Left colon (tissue), 2 donors: ENCODE data around the gene IQSEC2. TPM values are rescaled to one million over a fixed set of nuclear protein-coding genes. Genes with fewer than 3 reads are reported as not detected.

Experiments
- ATAC-seq: fragments of 200-7000 bp; cut with Tn5 transposase; one replicate; pipeline ENCODE4 v1.9.1; 2020; ENCODE audit warnings: mild to moderate bottlenecking, moderate library complexity
- DNase-seq, 2 donors: peaks; one replicate each; pipeline ENCODE4 v3.0.0-alpha.2; 2020
- intact Hi-C, 2 donors: fragments of 100-400 bp; cut with DNase I in 1 of 2; cut with micrococcal nuclease in 1 of 2; formaldehyde crosslinking; loops; one replicate each; pipeline versions ENCODE4 v1.11.2 to v1.14.0; 2022; cut with DNase I, micrococcal nuclease
- long read RNA-seq: library from polyadenylated mRNA; unstranded; transcript quantifications from one replicate; pipeline ENCODE4 v2.0.0, GENCODE V29; 2021
- total RNA-seq, 2 donors: library from RNA; stranded (reverse); fragmentation: NEBNext Ultra II Directional; extraction: Animal tissue kit (Norgen Biotek cat#: 25700); gene quantifications; one replicate each; pipeline ENCODE4 v1.2.1, GENCODE V29; 2021
- donor health status: DM: no; HTN: no; CAD: no.
- donor health status: DM: yes; HTN: yes; CAD: no.

IQSEC2 gene
- total RNA-seq: 10 to 100 TPM; 32.1 to 32.9 TPM
- long read RNA-seq, partial matches to known transcripts: 1 of 2 reads
- long read RNA-seq, other reads (novel, unspliced or antisense): 1 of 2 reads

DNA sequence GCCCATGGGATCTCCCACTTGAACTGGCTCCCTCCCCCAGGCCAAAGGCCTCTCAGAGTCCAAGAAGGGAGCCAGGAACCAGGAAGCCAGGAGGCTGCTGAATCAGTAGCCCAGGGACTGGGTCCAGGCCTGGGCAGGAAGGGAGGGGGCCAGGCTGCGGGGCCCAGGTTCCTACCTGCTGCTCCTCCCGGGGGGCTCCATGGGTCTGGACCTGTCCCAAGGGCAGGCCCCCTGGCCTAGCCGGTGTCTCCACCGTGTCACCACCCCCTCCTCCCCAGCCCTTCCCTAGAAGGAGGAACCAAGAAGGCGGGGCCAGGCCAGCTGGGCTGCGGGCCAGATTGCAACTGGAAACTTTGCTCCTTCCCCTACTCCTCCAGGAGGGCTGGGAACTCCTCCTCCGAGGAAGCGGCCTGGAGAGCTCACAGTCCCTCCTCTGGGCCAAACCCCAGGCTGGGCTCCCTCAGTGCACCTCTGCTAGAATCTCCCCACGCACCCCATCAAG is at the start of gene IQSEC2:
Gene IQSEC2, minus strand, starts transcription at position 264 of the 502 bp plus-strand sequence.
- intact Hi-C loops: no loop called here
- DNase-seq (peak; percentile 90 to 91), ATAC-seq (peak; percentile 88)

DNA sequence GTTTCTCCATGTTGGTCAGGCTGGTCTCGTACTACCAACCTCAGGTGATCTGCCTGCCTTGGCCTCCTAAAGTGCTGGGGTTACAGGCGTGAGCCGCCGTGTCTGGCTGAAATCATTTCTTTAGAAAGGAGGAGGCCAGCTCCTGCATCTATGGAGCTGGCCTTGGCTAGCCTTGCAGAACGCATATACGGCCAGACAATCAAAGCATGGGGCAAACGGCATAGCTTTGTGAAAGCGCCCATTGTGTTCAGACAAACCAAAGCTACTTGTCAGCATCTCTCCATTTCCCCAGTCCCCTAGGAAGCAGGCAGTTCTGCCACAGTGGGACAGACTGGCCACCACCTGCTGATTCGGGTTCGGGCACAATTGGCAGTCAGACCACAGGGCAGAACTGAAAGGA is 48.9 kb upstream of the IQSEC2 start:
- intact Hi-C loops: no loop called here

DNA sequence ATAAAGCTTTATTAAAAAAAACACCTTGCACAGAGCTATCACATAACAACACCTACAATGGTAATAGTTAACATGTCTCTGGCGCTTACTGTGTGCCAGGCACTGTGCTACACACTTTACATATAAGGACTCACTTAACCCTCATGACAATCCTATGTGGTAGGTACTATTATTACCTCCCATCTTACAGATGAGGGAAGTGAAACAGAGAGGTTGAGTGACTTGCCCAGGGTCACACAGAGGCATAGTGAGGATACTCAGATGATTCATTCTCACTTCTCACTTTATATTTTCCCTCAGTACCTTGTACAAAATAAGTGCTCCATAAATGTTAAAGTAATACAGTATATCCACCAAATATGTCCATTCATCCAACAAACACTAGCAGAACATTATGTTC is 43.4 kb upstream of the IQSEC2 start:
- DNase-seq (no peak), ATAC-seq (no peak)
- intact Hi-C loops: no loop called here

More for the DNA sequence above, 48.9 kb upstream of the IQSEC2 start:
- ATAC-seq: no peak
- no peak for DNase-seq

DNA sequence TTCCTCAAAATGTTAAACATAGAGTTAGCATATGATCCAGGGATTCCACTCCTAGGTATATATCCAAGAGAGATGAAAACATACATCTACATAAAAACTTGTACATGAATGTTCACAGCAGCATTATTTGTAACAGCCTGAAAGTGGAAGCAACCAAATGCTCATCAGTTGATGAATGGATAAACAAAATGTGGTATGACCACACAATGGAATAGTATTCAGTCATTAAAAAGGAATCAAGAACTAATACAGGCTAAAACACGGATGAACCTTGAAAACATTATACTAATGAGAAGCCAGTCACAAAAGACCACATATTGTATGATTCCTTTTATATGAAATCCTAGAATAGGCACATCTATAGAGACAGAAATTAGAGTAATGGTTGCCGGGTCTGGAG is 42.7 kb upstream of the IQSEC2 start:
- ATAC-seq: no peak
- intact Hi-C loops: no loop called here
- DNase-seq: no peak

GRCh38 chrX:53323196-53323595 is 41.8 kb upstream of the IQSEC2 start:
- no peak for DNase-seq
- ATAC-seq: no peak
- intact Hi-C loops: no loop called here

DNA sequence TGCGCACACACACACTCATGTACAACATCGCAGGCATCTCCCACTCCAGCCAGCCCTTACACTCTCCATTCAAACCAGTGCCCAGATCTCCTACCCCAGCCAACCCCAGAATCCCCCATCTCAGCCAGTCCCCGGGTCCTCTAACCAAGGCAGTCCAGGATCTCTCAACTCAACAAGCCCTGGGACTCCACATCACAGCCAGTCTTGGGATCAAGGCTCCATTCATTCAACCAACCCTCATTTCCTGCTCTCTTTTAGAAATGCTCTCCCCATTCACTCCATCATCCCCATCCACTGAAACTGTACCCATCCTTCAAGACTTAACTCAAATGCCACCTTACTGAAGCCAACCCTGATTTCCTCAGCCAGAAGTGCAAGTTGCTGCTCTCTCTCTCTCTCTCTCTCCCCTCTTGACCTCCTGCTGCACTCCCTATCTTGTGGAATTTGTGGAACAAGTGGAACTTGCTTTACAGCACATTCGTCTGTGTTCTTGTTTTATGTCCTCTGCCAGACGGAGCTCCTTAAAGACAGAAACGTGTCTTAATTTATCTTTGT is 40.6 kb upstream of the IQSEC2 start:
- intact Hi-C loops: no loop called here
- ATAC-seq (no peak), DNase-seq (no peak)

GRCh38 chrX:53321230-53321942 is 40.0 kb upstream of the IQSEC2 start:
- intact Hi-C loops: no loop called here
- DNase-seq (no peak), ATAC-seq (peak; percentile 54)

DNA sequence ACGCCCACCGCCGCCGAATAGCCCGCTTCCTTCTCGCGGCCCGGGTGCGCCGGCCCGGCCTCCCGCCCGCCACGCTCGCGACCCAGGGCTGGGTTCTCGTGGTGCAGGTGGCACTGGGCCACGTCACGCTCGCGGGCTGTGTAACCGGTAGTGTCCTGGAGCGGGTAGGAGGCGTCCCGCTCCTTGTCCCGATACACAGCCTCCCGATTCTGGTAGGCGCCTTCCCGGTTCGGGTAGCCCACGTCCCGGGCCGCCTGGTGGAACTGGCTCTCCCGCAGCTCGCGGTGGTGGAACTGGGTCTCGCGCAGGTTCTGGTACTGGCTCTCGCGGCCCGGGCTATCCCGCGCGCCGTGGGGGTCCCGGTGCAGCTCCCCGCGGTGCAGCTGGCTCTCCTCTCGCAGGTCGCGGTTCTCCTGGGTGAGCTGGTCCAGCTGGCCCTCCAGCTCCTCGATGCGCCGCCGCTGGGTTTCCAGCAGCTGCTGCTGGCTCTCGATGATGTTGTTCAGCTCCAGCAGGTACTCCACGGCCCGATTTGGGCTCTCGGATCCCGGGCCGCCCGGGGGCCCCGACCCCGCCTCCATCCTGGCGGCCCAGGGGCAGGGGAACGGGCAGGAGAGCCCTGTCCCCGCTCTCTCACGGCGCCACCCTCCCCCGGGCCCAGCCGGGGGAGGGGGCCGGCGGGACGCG is 39.3 kb upstream of the IQSEC2 start:
- intact Hi-C loops: no loop called here
- ATAC-seq: peak; percentile 47
- DNase-seq: peak in 1 of 2 donors; percentile 22

DNA sequence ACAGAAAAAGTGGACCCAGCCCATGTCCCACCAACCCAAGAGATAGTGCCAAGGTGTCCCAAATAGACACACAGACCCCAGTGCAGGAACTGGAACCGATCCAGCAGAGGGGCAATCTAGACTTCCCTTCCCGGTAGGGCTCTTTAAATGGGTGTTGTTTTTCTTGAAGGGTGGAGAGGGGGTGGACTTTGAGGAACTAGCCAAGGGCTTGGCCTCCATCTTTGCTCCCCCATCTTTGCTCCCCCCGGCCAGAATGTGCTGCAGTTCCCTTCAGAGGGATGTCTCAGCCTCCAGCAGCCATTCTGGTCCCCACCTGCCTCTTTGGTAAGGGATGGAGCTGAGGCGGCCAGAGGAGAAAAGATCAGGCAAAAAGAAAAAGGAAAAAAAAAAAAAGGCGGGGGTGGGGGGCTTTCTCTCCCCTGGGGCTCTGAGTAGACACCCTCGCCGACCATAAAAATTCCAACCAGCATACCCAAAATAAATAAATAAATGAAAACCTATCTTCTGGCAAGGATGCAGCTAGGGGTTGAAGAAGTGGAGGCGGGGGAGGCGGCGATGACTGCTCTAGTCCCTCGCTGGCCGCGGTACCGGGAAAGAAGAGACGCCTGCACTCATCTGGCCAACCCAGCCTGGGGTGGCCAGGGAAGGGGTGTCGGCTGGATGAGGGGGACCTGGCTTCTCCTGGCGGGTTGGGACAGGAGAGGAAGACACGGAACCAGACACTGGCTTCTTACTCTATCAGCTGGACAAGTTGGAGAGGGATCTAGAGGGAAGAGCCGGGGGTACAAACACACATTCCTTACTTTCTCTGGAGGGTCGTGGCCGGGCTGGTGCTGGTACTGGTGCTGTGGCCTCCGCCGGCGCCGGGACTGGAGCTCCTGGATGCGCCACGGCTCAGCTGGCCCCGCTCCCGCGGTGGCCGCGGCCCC is 38.5 kb upstream of the IQSEC2 start:
- ATAC-seq: no peak
- intact Hi-C loops: loop anchor here in 1 of 2 donors (10.0 kb wide), 1 partner anchor 115 kb away; the partner anchor contains the start of gene HSD17B10
- DNase-seq: no peak

DNA sequence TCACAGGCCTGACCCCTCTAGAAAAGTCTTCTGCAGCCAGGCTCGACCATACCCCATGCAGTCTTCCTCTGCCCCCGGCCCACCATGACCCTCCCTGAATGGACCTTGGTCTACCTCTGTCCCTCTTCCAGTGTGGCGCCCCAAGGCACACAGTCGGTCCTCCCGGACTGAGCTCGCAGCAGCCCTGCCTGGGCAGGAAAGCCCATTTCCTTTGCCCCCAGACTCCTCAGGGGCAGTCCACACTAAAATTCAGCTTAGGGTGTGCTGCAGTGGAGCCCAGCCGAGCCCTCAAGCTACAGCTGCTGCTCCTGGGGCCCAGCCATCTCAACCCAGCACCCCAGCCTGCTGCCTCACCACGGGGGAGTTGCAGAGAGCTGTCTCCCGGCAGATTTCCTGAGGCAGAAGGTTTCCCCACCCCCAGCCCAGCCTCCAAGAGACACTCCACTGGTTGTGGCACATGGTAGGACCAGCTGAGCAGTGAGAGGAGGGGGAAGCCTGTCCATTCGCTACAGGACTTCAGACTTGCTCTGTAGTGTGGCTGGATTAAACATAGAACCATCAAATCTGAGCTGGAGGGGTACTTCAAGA is 37.5 kb upstream of the IQSEC2 start:
- DNase-seq (no peak), ATAC-seq (no peak)
- intact Hi-C loops: loop anchor here in 1 of 2 donors (10.0 kb wide), 1 partner anchor 116 kb away; the partner anchor contains the start of gene HSD17B10

DNA sequence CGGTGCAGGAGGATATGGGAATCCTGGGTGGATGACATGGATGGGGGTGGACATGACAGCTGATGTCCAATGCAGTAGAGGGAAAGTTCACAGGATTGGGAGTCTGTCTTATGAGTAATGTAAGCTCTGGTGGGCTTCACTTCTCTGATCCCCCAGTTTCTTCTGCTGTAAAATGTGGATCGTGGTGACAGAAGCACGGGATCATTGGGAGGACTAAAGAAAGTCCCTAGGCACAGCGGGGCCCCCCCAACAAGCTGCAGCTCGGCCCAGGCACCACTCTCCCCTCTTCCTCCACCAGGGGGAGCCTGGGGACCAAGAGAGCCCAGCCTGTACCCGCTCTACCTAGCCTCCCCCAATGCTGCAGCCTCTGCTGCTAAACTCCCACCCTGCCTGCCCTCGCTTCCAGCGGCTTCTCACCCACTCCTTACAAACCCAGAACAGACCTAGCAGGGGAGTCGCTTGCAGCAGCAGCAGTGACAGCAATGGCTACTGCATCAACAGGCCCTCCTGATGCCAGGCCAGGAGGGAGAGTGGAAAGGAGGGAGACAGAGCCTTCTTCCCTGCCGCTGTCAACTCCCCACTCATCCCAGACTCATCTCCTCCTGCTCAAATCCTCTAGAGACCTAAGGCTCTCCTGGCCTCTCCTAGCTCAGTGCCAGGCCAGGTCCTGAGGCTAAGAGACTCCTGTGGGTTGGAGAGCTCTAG is 36.1 kb upstream of the IQSEC2 start:
- ATAC-seq (peak; percentile 68), DNase-seq (peak; percentile 50 to 79)
- intact Hi-C loops: loop anchor here in 1 of 2 donors (10.0 kb wide), 1 partner anchor 117 kb away; the partner anchor contains the start of gene HSD17B10

- no peak for ATAC-seq
- intact Hi-C loops: loop anchor here in 1 of 2 donors (10.0 kb wide), 1 partner anchor 118 kb away; the partner anchor contains the start of gene HSD17B10
- no peak for DNase-seq
These were observed 35.5 kb upstream of the IQSEC2 start for GRCh38 chrX:53316860-53317237.

GRCh38 chrX:53316111-53316859 is 34.9 kb upstream of the IQSEC2 start:
- DNase-seq (no peak), ATAC-seq (no peak)
- intact Hi-C loops: loop anchor here in 1 of 2 donors (10.0 kb wide), 1 partner anchor 119 kb away; the partner anchor contains the start of gene HSD17B10

GRCh38 chrX:53313728-53314105 is 32.3 kb upstream of the IQSEC2 start:
- no peak for ATAC-seq
- intact Hi-C loops: loop anchor here in 1 of 2 donors (10.0 kb wide), 1 partner anchor 121 kb away; the partner anchor contains the start of gene HSD17B10
- no peak for DNase-seq

GRCh38 chrX:53312946-53313727 is 31.8 kb upstream of the IQSEC2 start:
- ATAC-seq (peak; percentile 80), DNase-seq (peak in 1 of 2 donors; percentile 78)
- intact Hi-C loops: loop anchor here in 1 of 2 donors (10.0 kb wide), 1 partner anchor 122 kb away; the partner anchor contains the start of gene HSD17B10

GRCh38 chrX:53309837-53310236 is 28.5 kb upstream of the IQSEC2 start:
- no peak for DNase-seq
- ATAC-seq: no peak

More at GRCh38 chrX:53309837-53310236, 28.5 kb upstream of the IQSEC2 start:
- intact Hi-C loops: loop anchor here in 1 of 2 donors (10.0 kb wide), 1 partner anchor 125 kb away; the partner anchor contains the start of gene HSD17B10
